DOHH2 (cell line): ENCODE results near the gene PRKCH.
"Not testable (repeated sequence)": the region's sequence is repeated elsewhere in the genome, so short reads cannot be mapped to it uniquely, and the experiment has no call there.

Experiments used
- H3F3A ChIP-seq: fragments of 200-600 bp; sonication (generic), shearing (Covaris generic); 2 replicates; pipeline ENCODE4 v1.6.0; 2016; ENCODE audit warnings: antibody characterized with exemption, mild to moderate bottlenecking; ENCODE audit not compliant: control insufficient read depth, insufficient read depth
- H3K27ac ChIP-seq: fragments of 200-600 bp; sonication (generic); 2 replicates; pipeline ENCODE4 v1.5.1; 2014; ENCODE audit warnings: low read depth, mild to moderate bottlenecking, low read length, moderate library complexity
- H3K27me3 ChIP-seq: fragments of 200-600 bp; sonication (generic); 2 replicates; pipeline ENCODE4 v1.6.1; 2014; ENCODE audit warnings: mild to moderate bottlenecking, low read length, mixed read lengths; ENCODE audit not compliant: control insufficient read depth
- H3K36me3 ChIP-seq: fragments of 200-600 bp; sonication (generic); 2 replicates; pipeline ENCODE4 v1.6.1; 2014; ENCODE audit warnings: mild to moderate bottlenecking, low read length, moderate library complexity, mixed read lengths; ENCODE audit not compliant: control insufficient read depth
- H3K4me1 ChIP-seq: fragments of 200-600 bp; sonication (generic); 2 replicates; pipeline ENCODE4 v1.6.1; 2014; ENCODE audit warnings: mild to moderate bottlenecking, low read length, mixed read lengths; ENCODE audit not compliant: control insufficient read depth
- H3K4me2 ChIP-seq: fragments of 200-600 bp; sonication (generic); 2 replicates; pipeline ENCODE4 v1.6.0; 2014; ENCODE audit warnings: mild to moderate bottlenecking, low read length, moderate library complexity
- H3K4me3 ChIP-seq: fragments of 200-600 bp; sonication (generic); 2 replicates; pipeline ENCODE4 v1.5.1; 2014; ENCODE audit warnings: mild to moderate bottlenecking, low read length, mixed read lengths
- H3K79me2 ChIP-seq: fragments of 200-600 bp; sonication (generic); 2 replicates; pipeline ENCODE4 v1.6.1; 2014; ENCODE audit warnings: mild to moderate bottlenecking, low read length, mixed read lengths; ENCODE audit not compliant: control insufficient read depth
- H3K9me2 ChIP-seq: fragments of 200-600 bp; sonication (generic); replicated peaks from 2 replicates; pipeline ENCODE4 v1.6.1; 2014; ENCODE audit warnings: mild to moderate bottlenecking, low read length, mixed read lengths; ENCODE audit not compliant: control insufficient read depth
- H3K9me3 ChIP-seq: fragments of 200-600 bp; sonication (generic); 2 replicates; pipeline ENCODE4 v1.6.1; 2014; ENCODE audit warnings: antibody characterized with exemption, low read length, mixed read lengths; ENCODE audit not compliant: control insufficient read depth, insufficient read depth
- H4K20me1 ChIP-seq: fragments of 200-600 bp; sonication (generic); 2 replicates; pipeline ENCODE4 v1.6.0; 2014; ENCODE audit warnings: low read depth, mild to moderate bottlenecking, antibody characterized with exemption, low read length, moderate library complexity; ENCODE audit not compliant: control insufficient read depth, insufficient read depth
- EZH2phosphoT487 ChIP-seq: fragments of 200-600 bp; sonication (generic); IDR thresholded peaks from 2 replicates; pipeline ENCODE4 v1.6.1; 2017; ENCODE audit warnings: borderline replicate concordance, mild to moderate bottlenecking, antibody characterized with exemption, low read length, moderate library complexity, mixed read lengths
- TF ChIP-seq, protein P1 (sequence below): fragments of 200-600 bp; sonication (generic); IDR thresholded peaks from one replicate; pipeline ENCODE4 v1.5.1; 2014; ENCODE audit warnings: antibody characterized with exemption, mild to moderate bottlenecking, low read depth, low read length; ENCODE audit not compliant: poor library complexity, severe bottlenecking

Gene PRKCH

DNA sequence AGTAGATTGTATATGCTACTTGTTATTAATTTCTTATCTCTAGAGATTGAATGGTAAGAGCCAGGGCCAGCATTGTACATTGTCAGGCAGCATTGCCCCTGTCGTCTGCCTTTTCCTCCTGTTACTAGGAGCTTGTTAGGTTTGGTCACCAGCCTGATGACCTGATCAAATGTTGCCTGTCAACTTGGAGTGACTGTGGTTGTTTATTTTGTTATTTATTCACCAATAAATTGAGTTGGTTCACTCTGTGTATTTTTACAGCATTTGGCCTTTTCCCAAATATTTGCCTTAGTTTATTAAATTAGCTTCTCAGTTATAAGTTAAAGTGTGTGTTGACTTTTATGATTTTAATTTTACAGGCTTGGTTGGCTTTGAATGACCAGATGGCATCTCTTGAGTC, 88.4 kb downstream of the PRKCH start:
- Histone ChIP-seq H4K20me1 (no peaks in the 10 kb centered on the region), H3K9me3 (no peaks in the 10 kb centered on the region), H3K9me2 (no peaks in the 10 kb centered on the region), H3K36me3 (no peaks in the 10 kb centered on the region), H3K4me1 (no peaks in the 10 kb centered on the region), H3F3A (no peaks in the 10 kb centered on the region), H3K4me3 (no peak overlapping the region), H3K27me3 (peaks cover 3% of the 10 kb centered on the region; the same call in 1 of the 2 replicates), H3K27ac (no peak overlapping the region), H3K79me2 (no peaks in the 10 kb centered on the region), H3K4me2 (no peak overlapping the region)
- no peak for TF ChIP-seq EZH2phosphoT487
- TF ChIP-seq, protein P1, sequence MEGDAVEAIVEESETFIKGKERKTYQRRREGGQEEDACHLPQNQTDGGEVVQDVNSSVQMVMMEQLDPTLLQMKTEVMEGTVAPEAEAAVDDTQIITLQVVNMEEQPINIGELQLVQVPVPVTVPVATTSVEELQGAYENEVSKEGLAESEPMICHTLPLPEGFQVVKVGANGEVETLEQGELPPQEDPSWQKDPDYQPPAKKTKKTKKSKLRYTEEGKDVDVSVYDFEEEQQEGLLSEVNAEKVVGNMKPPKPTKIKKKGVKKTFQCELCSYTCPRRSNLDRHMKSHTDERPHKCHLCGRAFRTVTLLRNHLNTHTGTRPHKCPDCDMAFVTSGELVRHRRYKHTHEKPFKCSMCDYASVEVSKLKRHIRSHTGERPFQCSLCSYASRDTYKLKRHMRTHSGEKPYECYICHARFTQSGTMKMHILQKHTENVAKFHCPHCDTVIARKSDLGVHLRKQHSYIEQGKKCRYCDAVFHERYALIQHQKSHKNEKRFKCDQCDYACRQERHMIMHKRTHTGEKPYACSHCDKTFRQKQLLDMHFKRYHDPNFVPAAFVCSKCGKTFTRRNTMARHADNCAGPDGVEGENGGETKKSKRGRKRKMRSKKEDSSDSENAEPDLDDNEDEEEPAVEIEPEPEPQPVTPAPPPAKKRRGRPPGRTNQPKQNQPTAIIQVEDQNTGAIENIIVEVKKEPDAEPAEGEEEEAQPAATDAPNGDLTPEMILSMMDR = no peak

DNA sequence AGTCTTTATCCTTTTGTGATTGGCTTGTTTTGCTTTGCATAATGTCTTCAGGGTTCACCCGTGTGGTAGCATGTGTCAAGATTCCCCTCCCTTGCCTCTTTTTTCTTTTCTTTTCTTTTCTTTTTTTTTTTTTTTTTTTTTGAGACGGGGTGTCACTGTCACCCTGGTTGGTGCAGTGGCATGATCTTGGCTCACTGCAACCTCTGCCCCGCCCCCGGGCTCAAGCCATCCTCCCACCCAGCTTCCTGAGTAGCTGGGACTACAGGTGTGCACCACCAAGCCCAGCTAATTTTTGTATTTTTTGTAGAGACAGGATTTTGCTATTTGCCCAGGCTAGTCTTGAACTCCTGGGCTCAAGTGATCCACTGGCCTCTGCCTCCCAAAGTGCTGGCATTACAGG, 94.6 kb downstream of the PRKCH start:
- not testable (repeated sequence) for H3K4me3 ChIP-seq, H3K36me3 ChIP-seq, H4K20me1 ChIP-seq, H3K79me2 ChIP-seq, H3K27me3 ChIP-seq, H3K27ac ChIP-seq, H3F3A ChIP-seq, H3K4me1 ChIP-seq, H3K4me2 ChIP-seq, H3K9me3 ChIP-seq, H3K9me2 ChIP-seq

GRCh38 chr14:61416591-61416990, 95.2 kb downstream of the PRKCH start:
- no peak for TF ChIP-seq EZH2phosphoT487
- TF ChIP-seq, protein P1 = no peak
- Histone ChIP-seq H3K4me2 (no peak overlapping the region), H3K27ac (no peak overlapping the region)

DNA sequence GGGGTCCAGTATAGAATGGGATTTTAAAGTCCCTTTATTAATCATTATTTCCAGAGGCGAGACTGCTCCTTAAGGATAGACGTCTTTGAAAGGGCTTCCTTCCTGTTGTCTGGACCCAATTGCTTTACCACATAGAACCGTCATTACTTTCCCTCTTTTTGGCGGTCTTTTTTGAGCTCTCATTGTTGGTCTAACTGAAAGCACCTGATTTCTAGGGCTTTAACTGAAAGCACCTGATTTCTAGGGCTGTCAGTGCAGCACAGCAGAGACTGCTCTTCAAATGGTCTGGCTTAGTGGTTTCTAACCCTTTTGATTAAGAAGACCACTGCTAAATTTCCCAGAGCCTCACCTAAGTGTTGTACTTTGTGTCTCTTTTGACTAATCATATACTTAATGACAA, 95.8 kb downstream of the PRKCH start:
- no peaks in the 10 kb centered on the region for H3K9me2 ChIP-seq
- H4K20me1 ChIP-seq = no peaks in the 10 kb centered on the region
- no peak overlapping the region for H3K4me3 ChIP-seq
- no peaks in the 10 kb centered on the region for H3K79me2 ChIP-seq
- H3K27me3 ChIP-seq = no peaks in the 10 kb centered on the region
- no peak overlapping the region for H3K27ac ChIP-seq
- no peak overlapping the region for H3K4me2 ChIP-seq
- no peak for TF ChIP-seq EZH2phosphoT487
- TF ChIP-seq, protein P1 = no peak
- no peaks in the 10 kb centered on the region for H3K9me3 ChIP-seq
- no peaks in the 10 kb centered on the region for H3K36me3 ChIP-seq
- H3F3A ChIP-seq = no peaks in the 10 kb centered on the region
- H3K4me1 ChIP-seq = no peaks in the 10 kb centered on the region

More at GRCh38 chr14:61416591-61416990, 95.2 kb downstream of the PRKCH start:
- no peaks in the 10 kb centered on the region for H3K9me2 ChIP-seq
- no peaks in the 10 kb centered on the region for H3K27me3 ChIP-seq
- H3K9me3 ChIP-seq = no peaks in the 10 kb centered on the region
- H3K4me3 ChIP-seq = no peak overlapping the region
- no peaks in the 10 kb centered on the region for H3K79me2 ChIP-seq
- no peaks in the 10 kb centered on the region for H3K36me3 ChIP-seq
- no peaks in the 10 kb centered on the region for H3K4me1 ChIP-seq
- H4K20me1 ChIP-seq = no peaks in the 10 kb centered on the region
- H3F3A ChIP-seq = no peaks in the 10 kb centered on the region
